Trophoblast cell (in vitro differentiated cells and primary cell): Measurements from ENCODE around the gene FANCD2OS.

Experiments used
- DNase-seq, 2 donors: peaks; one replicate each; pipeline ENCODE4 v3.0.0-alpha.2; 2016
- H2AFZ ChIP-seq: 2 replicates; pipeline ENCODE4 v1.6.1; 2013; ENCODE audit warnings: low read length, moderate library complexity, mild to moderate bottlenecking; ENCODE audit not compliant: insufficient read depth, poor library complexity
- H2AK5ac ChIP-seq: 2 replicates; pipeline ENCODE4 v1.6.1; 2013; ENCODE audit warnings: mild to moderate bottlenecking, low read length
- H2BK120ac ChIP-seq: 2 replicates; pipeline ENCODE4 v1.6.1; 2013; ENCODE audit warnings: low read length, mild to moderate bottlenecking, moderate library complexity; ENCODE audit not compliant: insufficient read depth, poor library complexity
- H2BK12ac ChIP-seq: 2 replicates; pipeline ENCODE4 v1.6.1; 2013; ENCODE audit warnings: mild to moderate bottlenecking, low read length, moderate library complexity
- H2BK5ac ChIP-seq: 2 replicates; pipeline ENCODE4 v1.6.1; 2013; ENCODE audit warnings: low read length, low read depth, moderate library complexity, mild to moderate bottlenecking; ENCODE audit not compliant: poor library complexity
- H3K14ac ChIP-seq: 2 replicates; pipeline ENCODE4 v1.6.1; 2013; ENCODE audit warnings: mild to moderate bottlenecking, low read length
- H3K18ac ChIP-seq: 2 replicates; pipeline ENCODE4 v1.6.1; 2013; ENCODE audit warnings: mild to moderate bottlenecking, low read length
- H3K23ac ChIP-seq: 2 replicates; pipeline ENCODE4 v1.6.1; 2013; ENCODE audit warnings: low read length
- H3K27ac ChIP-seq: 2 replicates; pipeline ENCODE4 v1.5.1; 2013; ENCODE audit warnings: low read depth, mild to moderate bottlenecking, inconsistent platforms, low read length, moderate library complexity
- H3K27me3 ChIP-seq: 2 replicates; pipeline ENCODE4 v1.6.1; 2013; ENCODE audit warnings: inconsistent platforms, mild to moderate bottlenecking, low read length, moderate library complexity; ENCODE audit not compliant: insufficient read depth
- H3K36me3 ChIP-seq, 2 experiments: 1 replicate in 1 of 2; 2 replicates in 1 of 2; pipeline ENCODE4 v1.6.1; 2013; ENCODE audit warnings: low read length in 2 of 2, mild to moderate bottlenecking in 2 of 2, moderate library complexity in 1 of 2; ENCODE audit not compliant: insufficient read depth in 2 of 2, control insufficient read depth in 1 of 2
- H3K4ac ChIP-seq: 2 replicates; pipeline ENCODE4 v1.6.1; 2013; ENCODE audit warnings: low read depth, mild to moderate bottlenecking, low read length, moderate library complexity
- H3K4me1 ChIP-seq, 2 experiments: 1 replicate in 1 of 2; 2 replicates in 1 of 2; pipeline ENCODE4 v1.6.1; 2013; ENCODE audit warnings: low read length in 2 of 2, mild to moderate bottlenecking in 2 of 2, moderate library complexity in 1 of 2; ENCODE audit not compliant: insufficient read depth in 2 of 2, control insufficient read depth in 1 of 2
- H3K4me2 ChIP-seq: 2 replicates; pipeline ENCODE4 v1.6.1; 2013; ENCODE audit warnings: inconsistent platforms, mild to moderate bottlenecking, low read length, moderate library complexity
- H3K4me3 ChIP-seq: 2 replicates; pipeline ENCODE4 v1.5.1; 2013; ENCODE audit warnings: mild to moderate bottlenecking, low read depth, low read length, inconsistent platforms
- H3K79me1 ChIP-seq: one replicate; pipeline ENCODE4 v1.6.1; 2013; ENCODE audit warnings: low read length
- H3K79me2 ChIP-seq: 2 replicates; pipeline ENCODE4 v1.6.1; 2013; ENCODE audit warnings: low read length, mild to moderate bottlenecking; ENCODE audit not compliant: control insufficient read depth, insufficient read depth, poor library complexity
- H3K9ac ChIP-seq: 2 replicates; pipeline ENCODE4 v1.6.1; 2013; ENCODE audit warnings: mild to moderate bottlenecking, low read length
- H3K9me3 ChIP-seq: 2 replicates; pipeline ENCODE4 v1.6.1; 2013; ENCODE audit warnings: low read depth, mild to moderate bottlenecking, control low read depth, inconsistent platforms, low read length; ENCODE audit not compliant: insufficient read depth
- H4K12ac ChIP-seq: 2 replicates; pipeline ENCODE4 v1.6.1; 2013; ENCODE audit warnings: low read depth, mild to moderate bottlenecking, low read length, moderate library complexity
- H4K8ac ChIP-seq: 2 replicates; pipeline ENCODE4 v1.6.1; 2013; ENCODE audit warnings: low read depth, mild to moderate bottlenecking, low read length, moderate library complexity
- H4K91ac ChIP-seq: one replicate; pipeline ENCODE4 v1.6.1; 2013; ENCODE audit warnings: low read depth, mild to moderate bottlenecking, low read length, moderate library complexity
- WGBS: extraction: QIAGEN DNeasy Blood & Tissue Kit; methylation state at CpG from one replicate; pipeline ENCODE4 v1.1.7; 2013; ENCODE audit warnings: missing lambda C conversion rate; ENCODE audit not compliant: insufficient read length, insufficient coverage; ENCODE audit errors: extremely low coverage; 5-methylcytosine and 5-hydroxymethylcytosine counted together

FANCD2OS gene

DNA sequence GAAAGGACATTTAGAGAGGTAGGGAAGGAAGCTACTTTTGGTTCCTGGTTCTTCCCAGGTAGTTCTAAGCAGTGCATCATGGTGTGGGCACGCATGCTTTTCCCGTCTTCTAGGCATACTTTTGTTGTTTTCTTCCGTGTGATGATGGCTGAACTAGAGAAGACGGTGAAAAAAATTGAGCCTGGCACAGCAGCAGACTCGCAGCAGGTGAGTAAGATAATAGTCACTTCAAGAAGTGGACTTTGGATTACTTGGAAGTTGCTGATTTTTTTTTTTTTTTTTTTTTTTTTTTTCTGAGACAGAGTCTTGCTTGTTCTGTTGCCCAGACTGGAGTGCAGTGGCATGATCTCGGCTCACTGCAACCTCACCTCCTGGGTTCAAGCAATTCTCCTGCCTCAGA, 17.9 kb downstream of the FANCD2OS start:
- Histone ChIP-seq H3K18ac (no peak overlapping the region), H2BK5ac (no peak overlapping the region), H3K4me2 (no peak overlapping the region), H3K79me1 (peaks cover 2% of the 10 kb centered on the region), H2BK120ac (no peak overlapping the region), H3K14ac (no peak overlapping the region), H4K91ac (no peak overlapping the region), H2AK5ac (no peak overlapping the region), H3K27me3 (no peaks in the 10 kb centered on the region), H3K4me1 (peaks cover 5 to 8% of the 10 kb centered on the region in 2 experiments), H3K79me2 (peaks cover 2% of the 10 kb centered on the region), H2AFZ (no peak overlapping the region), H3K9me3 (no peaks in the 10 kb centered on the region), H4K8ac (no peak overlapping the region), H3K36me3 (peaks cover 17 to 30% of the 10 kb centered on the region in 2 experiments), H3K4me3 (no peak overlapping the region), H4K12ac (no peak overlapping the region), H3K23ac (no peak overlapping the region), H2BK12ac (no peak overlapping the region), H3K9ac (no peak overlapping the region), H3K27ac (no peak overlapping the region), H3K4ac (no peak overlapping the region)
- no CpG with 5 or more reads among the region's 6 CpGs for WGBS
- DNase-seq: no peak

DNA sequence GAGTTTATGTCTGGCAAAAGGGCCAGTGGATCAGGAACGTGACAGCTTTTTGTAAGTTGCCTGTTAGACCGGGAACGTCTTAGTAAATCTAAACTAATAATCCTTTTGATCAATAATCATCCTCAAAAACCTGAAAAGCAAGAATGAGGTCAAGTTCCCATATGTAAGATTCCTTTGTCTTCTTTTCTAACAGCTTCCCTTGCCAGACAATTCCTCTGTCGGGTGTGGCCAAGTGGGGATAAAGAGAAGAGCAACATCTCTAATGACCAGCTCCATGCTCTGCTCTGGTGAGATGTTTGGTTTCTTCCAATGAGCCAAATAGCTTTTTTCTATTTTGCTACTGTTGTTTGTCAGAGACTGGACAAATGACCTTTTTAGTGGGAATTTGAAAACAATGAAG, 19.8 kb downstream of the FANCD2OS start:
- Histone ChIP-seq H2AFZ (no peak overlapping the region), H2BK120ac (no peak overlapping the region), H3K4me3 (no peak overlapping the region), H3K4me1 (peaks cover 5 to 8% of the 10 kb centered on the region in 2 experiments), H3K18ac (no peak overlapping the region), H3K9ac (no peak overlapping the region), H2AK5ac (no peak overlapping the region), H4K91ac (no peak overlapping the region), H3K27ac (no peak overlapping the region), H3K4ac (no peak overlapping the region), H3K79me2 (peaks cover 2% of the 10 kb centered on the region), H2BK12ac (no peak overlapping the region), H3K9me3 (no peaks in the 10 kb centered on the region), H3K23ac (no peak overlapping the region), H3K79me1 (peaks cover 4% of the 10 kb centered on the region), H3K36me3 (peaks cover 22 to 27% of the 10 kb centered on the region in 2 experiments), H4K12ac (no peak overlapping the region), H3K4me2 (no peak overlapping the region), H3K27me3 (no peaks in the 10 kb centered on the region), H2BK5ac (no peak overlapping the region), H3K14ac (no peak overlapping the region), H4K8ac (no peak overlapping the region)
- no CpG with 5 or more reads among the region's 4 CpGs for WGBS
- peak in 1 of 2 donors; percentile 58 for DNase-seq

DNA sequence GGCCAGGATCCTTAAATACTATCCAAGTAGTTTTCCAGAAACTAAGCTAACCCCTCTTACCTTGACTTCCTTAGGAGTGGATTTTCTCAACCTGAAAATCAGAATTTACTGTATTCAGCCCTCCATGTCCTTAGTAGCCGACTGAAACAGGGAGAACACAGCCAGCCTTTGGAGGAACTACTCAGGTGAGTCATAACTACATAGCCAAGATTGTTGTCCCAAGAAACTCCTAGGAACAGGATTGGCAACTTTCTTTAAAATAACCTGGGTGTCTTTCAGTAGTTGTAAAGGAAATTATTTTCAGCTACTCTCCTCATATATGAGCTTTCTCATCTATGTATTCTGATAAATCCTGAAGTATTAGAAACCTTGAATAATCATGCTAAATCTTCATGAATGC, 22.3 kb downstream of the FANCD2OS start:
- Histone ChIP-seq H4K91ac (no peak overlapping the region), H3K9ac (no peak overlapping the region), H2AK5ac (no peak overlapping the region), H3K27me3 (no peaks in the 10 kb centered on the region), H4K12ac (no peak overlapping the region), H3K4me1 (peaks cover 5 to 8% of the 10 kb centered on the region in 2 experiments), H4K8ac (no peak overlapping the region), H3K79me2 (peaks cover 2% of the 10 kb centered on the region), H3K36me3 (peaks cover 12 to 22% of the 10 kb centered on the region in 2 experiments), H3K14ac (no peak overlapping the region), H2AFZ (no peak overlapping the region), H3K23ac (no peak overlapping the region), H3K4me2 (no peak overlapping the region), H2BK120ac (no peak overlapping the region), H3K27ac (peak overlapping the region; percentile 71), H3K18ac (no peak overlapping the region), H3K4me3 (no peak overlapping the region), H2BK5ac (no peak overlapping the region), H3K79me1 (peaks cover 4% of the 10 kb centered on the region), H3K4ac (no peak overlapping the region), H2BK12ac (peak overlapping the region; percentile 54), H3K9me3 (no peaks in the 10 kb centered on the region)
- WGBS: no CpG with 5 or more reads among the region's 1 CpG
- peak; percentile 56 to 87 for DNase-seq

DNA sequence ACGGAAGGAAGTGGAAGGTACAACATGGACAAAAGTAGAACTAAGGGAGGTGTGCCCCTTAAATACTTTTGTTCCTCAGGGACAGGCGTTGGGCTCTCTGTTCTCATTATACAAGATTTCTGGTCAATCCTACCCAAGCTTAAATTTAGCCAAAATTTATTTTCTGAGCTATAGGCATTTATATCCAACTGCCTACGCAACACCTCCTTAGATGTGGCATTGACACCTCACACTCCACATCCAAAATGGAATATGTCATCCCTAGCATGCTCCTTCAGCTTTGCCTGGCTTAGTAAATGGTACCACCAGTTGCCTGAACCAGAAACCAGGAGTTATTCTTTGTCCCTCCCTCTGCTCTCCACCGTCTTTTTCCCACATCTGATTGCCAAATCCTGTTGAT, 26.2 kb downstream of the FANCD2OS start:
- no CpG with 5 or more reads among the region's 4 CpGs for WGBS
- H3K27me3 ChIP-seq: no peaks in the 10 kb centered on the region
- H4K8ac ChIP-seq: no peak overlapping the region

More for the DNA sequence above, 26.2 kb downstream of the FANCD2OS start:
- Histone ChIP-seq H4K91ac (no peak overlapping the region), H3K79me1 (peaks cover 4% of the 10 kb centered on the region), H2BK120ac (no peak overlapping the region), H3K4ac (no peak overlapping the region), H3K4me1 (peaks cover 5 to 8% of the 10 kb centered on the region in 2 experiments), H2AFZ (no peak overlapping the region), H2BK5ac (no peak overlapping the region), H2BK12ac (no peak overlapping the region), H3K14ac (no peak overlapping the region), H4K12ac (no peak overlapping the region), H3K27ac (no peak overlapping the region), H3K4me2 (no peak overlapping the region), H3K4me3 (no peak overlapping the region), H3K9ac (no peak overlapping the region), H2AK5ac (no peak overlapping the region), H3K36me3 (peaks cover 17 to 36% of the 10 kb centered on the region in 2 experiments), H3K23ac (no peak overlapping the region), H3K79me2 (peaks cover 2% of the 10 kb centered on the region), H3K18ac (no peak overlapping the region), H3K9me3 (no peaks in the 10 kb centered on the region)
- no peak for DNase-seq
